ENCODE data around the gene RLIM. TPM values are rescaled to one million over a fixed set of nuclear protein-coding genes. Genes with fewer than 3 reads are reported as not detected.

The RLIM gene
- polyA plus RNA-seq, 1 donor (not counting 4 experiments of a cell fraction or from before 2014, with no cell fraction given): 23.8 TPM

- H3K4me3 ChIP-seq (ENCODE audit: control insufficient read depth in 2 of 3, extremely low read depth in 1 of 3, insufficient read depth in 2 of 3, low read depth in 1 of 3, low read length in 3 of 3): no peak overlapping the region
- H3K9me3 ChIP-seq (ENCODE audit: control insufficient read depth, low read depth, low read length): no peaks in the 10 kb centered on the region
- no peaks in the 10 kb centered on the region for H3K79me2 ChIP-seq (ENCODE audit: control insufficient read depth, insufficient read depth, low read length)
- dilution Hi-C loops (cut with MboI; ENCODE audit: extremely low pct_ligation_motif_present, low sequenced_read_pairs): no loop called here
- no peak overlapping the region for H3K9ac ChIP-seq (ENCODE audit: control insufficient read depth, extremely low read depth, insufficient read depth, low read length)
- FAIRE-seq: no peak
- DNase-seq (ENCODE audit: low read depth, low spot score): no peak
- H3K4me1 ChIP-seq (ENCODE audit: control insufficient read depth, extremely low read depth, insufficient read depth, low read length): no peaks in the 10 kb centered on the region
- H3K4me2 ChIP-seq (ENCODE audit: control insufficient read depth, extremely low read depth, insufficient read depth, low read depth, low read length): no peak overlapping the region
- no peaks in the 10 kb centered on the region for H3K9me1 ChIP-seq (ENCODE audit: control insufficient read depth, extremely low read depth, insufficient read depth, low read length)
- no peak overlapping the region for H2AFZ ChIP-seq (ENCODE audit: control insufficient read depth, low read length)
- H4K20me1 ChIP-seq (ENCODE audit: control insufficient read depth, extremely low read depth, insufficient read depth, low read length): no peaks in the 10 kb centered on the region
- no peak overlapping the region for H3K27ac ChIP-seq (ENCODE audit: control insufficient read depth, insufficient read depth, low read length)
- no peaks in the 10 kb centered on the region for H3K36me3 ChIP-seq (ENCODE audit: control insufficient read depth in 2 of 2, extremely low read depth in 1 of 2, insufficient read depth in 2 of 2, low read length in 2 of 2)
- no peaks in the 10 kb centered on the region for H3K27me3 ChIP-seq (ENCODE audit: control insufficient read depth, extremely low read depth, insufficient read depth, low read length)
- no peak for TF ChIP-seq EZH2 (IDR thresholded peaks at IDR 0.05; ENCODE audit: low read length)
- TF ChIP-seq CTCF (optimal IDR thresholded peaks at IDR 0.05 in 1 of 3, IDR thresholded peaks at IDR 0.05 in 1 of 3, conservative IDR thresholded peaks at IDR 0.05 in 1 of 3; ENCODE audit: extremely low read depth in 1 of 3, insufficient read depth in 2 of 3, low read length in 3 of 3): no peak
Observed at GRCh38 chrX:74557378-74557777, 57.0 kb downstream of the RLIM start.

DNA sequence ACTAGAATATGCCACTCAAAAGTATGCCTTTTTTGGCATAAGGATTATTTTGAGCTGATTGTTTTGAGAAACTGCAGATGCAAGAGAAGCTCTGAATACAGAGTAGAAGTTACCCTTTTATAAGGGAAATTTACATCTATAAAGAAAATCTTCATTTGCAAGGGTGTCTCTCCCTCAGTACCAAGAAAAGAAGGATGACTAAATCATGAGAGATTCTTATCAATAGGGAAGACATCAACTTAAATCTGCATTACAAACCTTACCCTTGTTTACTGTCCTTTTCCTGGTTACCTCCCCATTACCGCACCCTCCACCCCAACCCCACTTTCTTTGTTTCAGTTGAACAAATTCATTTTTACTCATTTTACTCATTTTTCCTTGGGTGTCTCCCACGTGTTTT, 62.5 kb downstream of the RLIM start:
- H3K9ac ChIP-seq (ENCODE audit: control insufficient read depth, extremely low read depth, insufficient read depth, low read length): no peak overlapping the region
- TF ChIP-seq CTCF (optimal IDR thresholded peaks at IDR 0.05 in 1 of 3, IDR thresholded peaks at IDR 0.05 in 1 of 3, conservative IDR thresholded peaks at IDR 0.05 in 1 of 3; ENCODE audit: extremely low read depth in 1 of 3, insufficient read depth in 2 of 3, low read length in 3 of 3): no peak
- no peak for TF ChIP-seq EZH2 (IDR thresholded peaks at IDR 0.05; ENCODE audit: low read length)
- H3K36me3 ChIP-seq (ENCODE audit: control insufficient read depth in 2 of 2, extremely low read depth in 1 of 2, insufficient read depth in 2 of 2, low read length in 2 of 2): no peaks in the 10 kb centered on the region
- H3K27ac ChIP-seq (ENCODE audit: control insufficient read depth, insufficient read depth, low read length): no peak overlapping the region
- H4K20me1 ChIP-seq (ENCODE audit: control insufficient read depth, extremely low read depth, insufficient read depth, low read length): no peaks in the 10 kb centered on the region
- H2AFZ ChIP-seq (ENCODE audit: control insufficient read depth, low read length): no peak overlapping the region
- H3K27me3 ChIP-seq (ENCODE audit: control insufficient read depth, extremely low read depth, insufficient read depth, low read length): no peaks in the 10 kb centered on the region
- H3K9me3 ChIP-seq (ENCODE audit: control insufficient read depth, low read depth, low read length): no peaks in the 10 kb centered on the region
- dilution Hi-C loops (cut with MboI; ENCODE audit: extremely low pct_ligation_motif_present, low sequenced_read_pairs): no loop called here
- no peak overlapping the region for H3K4me3 ChIP-seq (ENCODE audit: control insufficient read depth in 2 of 3, extremely low read depth in 1 of 3, insufficient read depth in 2 of 3, low read depth in 1 of 3, low read length in 3 of 3)
- no peak for FAIRE-seq
- H3K79me2 ChIP-seq (ENCODE audit: control insufficient read depth, insufficient read depth, low read length): no peaks in the 10 kb centered on the region
- no peaks in the 10 kb centered on the region for H3K4me1 ChIP-seq (ENCODE audit: control insufficient read depth, extremely low read depth, insufficient read depth, low read length)
- no peak for DNase-seq (ENCODE audit: low read depth, low spot score)
- H3K4me2 ChIP-seq (ENCODE audit: control insufficient read depth, extremely low read depth, insufficient read depth, low read depth, low read length): no peak overlapping the region
- no peaks in the 10 kb centered on the region for H3K9me1 ChIP-seq (ENCODE audit: control insufficient read depth, extremely low read depth, insufficient read depth, low read length)

All from keratinocyte (primary cell).